Uterus (tissue), 2 donors: ENCODE data around the gene MAP4K1.

Source experiments
- CTCF ChIP-seq, 4 experiments: fragments of 200-600 bp in 2 of 4; fragments of 450-650 bp in 2 of 4; sonication (generic) in 2 of 4; IDR thresholded peaks; one replicate each; pipeline ENCODE4 v1.5.1; 2016 to 2019; ENCODE audit warnings: antibody characterized with exemption in 4 of 4, mild to moderate bottlenecking in 2 of 4, moderate library complexity in 1 of 4
- POLR2A ChIP-seq, 2 donors: fragments of 450-650 bp; IDR thresholded peaks; one replicate each; pipeline ENCODE4 v1.6.1; 2016; ENCODE audit warnings: antibody characterized with exemption in 2 of 2, mild to moderate bottlenecking in 1 of 2, moderate library complexity in 1 of 2

- no peak for TF ChIP-seq CTCF (IDR thresholded peaks at IDR 0.05)
- TF ChIP-seq POLR2A (IDR thresholded peaks at IDR 0.05): no peak
These were observed 60.5 kb downstream of the MAP4K1 start for GRCh38 chr19:38557205-38557799.
